ENCODE results near the gene HELZ2. TPM values are rescaled to one million over a fixed set of nuclear protein-coding genes. Genes with fewer than 3 reads are reported as not detected.
"Not testable (repeated sequence)": the region's sequence is repeated elsewhere in the genome, so short reads cannot be mapped to it uniquely, and the experiment has no call there.

HELZ2 gene
- total RNA-seq, 1 donor from 2014 or later = 12.5 TPM

DNA sequence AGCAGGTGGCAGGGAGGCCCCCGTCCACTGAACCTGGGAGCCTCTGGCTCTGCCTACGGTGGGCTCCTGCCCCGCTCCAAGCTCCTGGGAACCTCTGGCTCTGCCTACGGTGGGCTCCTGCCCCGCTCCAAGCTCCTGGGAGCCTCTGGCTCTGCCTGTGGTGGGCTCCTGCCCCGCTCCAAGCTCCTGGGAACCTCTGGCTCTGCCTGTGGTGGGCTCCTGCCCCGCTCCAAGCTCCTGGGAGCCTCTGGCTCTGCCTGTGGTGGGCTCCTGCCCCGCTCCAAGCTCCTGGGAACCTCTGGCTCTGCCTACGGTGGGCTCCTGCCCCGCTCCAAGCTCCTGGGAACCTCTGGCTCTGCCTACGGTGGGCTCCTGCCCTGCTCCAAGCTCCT, 3.0 kb downstream of the HELZ2 start:
- H3K4me1 ChIP-seq (ENCODE audit: control insufficient read depth in 3 of 3, insufficient read depth in 3 of 3, low read length in 3 of 3) = peaks cover 10 to 24% (median 11%) of the 10 kb centered on the region in 3 donors
- not testable (repeated sequence) for H3K9me3 ChIP-seq (ENCODE audit: control insufficient read depth in 3 of 3, low read length in 3 of 3); H3K27ac ChIP-seq (ENCODE audit: low read depth, low read length); H3K9ac ChIP-seq (ENCODE audit: low read depth in 1 of 3, low read length in 3 of 3); H3K36me3 ChIP-seq (ENCODE audit: control insufficient read depth in 3 of 3, insufficient read depth in 3 of 3, low read length in 3 of 3); H3K4me3 ChIP-seq (ENCODE audit: low read length in 3 of 3)
- peaks cover 11 to 32% (median 21%) of the 10 kb centered on the region in 3 donors for H3K27me3 ChIP-seq (ENCODE audit: control insufficient read depth in 3 of 3, insufficient read depth in 3 of 3, low read length in 3 of 3)

DNA sequence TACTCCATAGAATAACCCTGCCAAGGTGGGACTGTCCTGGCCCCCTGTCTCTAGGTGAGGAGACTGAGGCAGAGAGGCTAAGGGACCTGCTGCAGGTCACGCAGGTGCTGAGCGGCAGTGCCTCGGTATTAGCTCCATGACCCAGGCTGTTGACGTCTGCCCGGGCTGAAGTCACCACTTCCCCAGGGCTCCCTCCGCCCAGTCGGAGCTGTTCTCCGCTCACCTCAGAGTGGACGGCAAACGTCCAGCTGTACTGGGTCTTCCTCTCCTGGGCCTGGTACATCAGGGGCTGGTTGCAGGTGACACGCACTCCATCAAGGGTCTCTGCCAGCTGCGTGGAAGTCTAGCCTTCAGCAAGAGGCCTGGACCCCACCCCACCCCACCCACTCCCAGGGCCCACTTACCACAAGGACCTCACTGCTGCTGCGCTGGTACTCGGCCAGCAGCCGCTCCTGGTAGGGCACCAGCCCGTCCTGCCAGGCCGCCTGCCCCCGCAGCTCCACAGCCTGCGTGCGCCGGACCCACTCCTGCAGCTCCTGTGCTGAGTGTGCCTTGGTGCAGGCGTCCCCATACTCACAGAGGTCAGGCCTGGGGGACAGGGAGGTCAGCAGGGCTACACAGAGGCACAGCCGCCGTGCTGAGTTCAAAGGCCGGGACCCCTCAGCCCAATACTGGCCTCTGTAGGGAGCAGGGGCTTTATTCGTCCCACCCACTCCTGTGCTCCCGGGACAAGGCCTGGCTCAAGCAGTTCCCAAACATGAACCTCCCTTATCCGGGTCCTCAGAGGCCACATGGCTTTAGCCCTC, 3.6 kb downstream of the HELZ2 start:
- Histone ChIP-seq H3K27ac (ENCODE audit: low read depth, low read length) (no peak overlapping the region), H3K9me3 (ENCODE audit: control insufficient read depth in 3 of 3, low read length in 3 of 3) (no peaks in the 10 kb centered on the region), H3K4me3 (ENCODE audit: low read length in 3 of 3) (no peak overlapping the region), H3K4me1 (ENCODE audit: control insufficient read depth in 3 of 3, insufficient read depth in 3 of 3, low read length in 3 of 3) (peaks cover 10 to 24% (median 11%) of the 10 kb centered on the region in 3 donors), H3K27me3 (ENCODE audit: control insufficient read depth in 3 of 3, insufficient read depth in 3 of 3, low read length in 3 of 3) (peaks cover 11 to 32% (median 21%) of the 10 kb centered on the region in 3 donors), H3K9ac (ENCODE audit: low read depth in 1 of 3, low read length in 3 of 3) (no peak overlapping the region), H3K36me3 (ENCODE audit: control insufficient read depth in 3 of 3, insufficient read depth in 3 of 3, low read length in 3 of 3) (no peaks in the 10 kb centered on the region)

GRCh38 chr20:63568986-63569949, 4.8 kb downstream of the HELZ2 start:
- Histone ChIP-seq H3K9me3 (ENCODE audit: control insufficient read depth in 3 of 3, low read length in 3 of 3) (no peaks in the 10 kb centered on the region), H3K27ac (ENCODE audit: low read depth, low read length) (no peak overlapping the region), H3K9ac (ENCODE audit: low read depth in 1 of 3, low read length in 3 of 3) (no peak overlapping the region), H3K4me3 (ENCODE audit: low read length in 3 of 3) (no peak overlapping the region), H3K27me3 (ENCODE audit: control insufficient read depth in 3 of 3, insufficient read depth in 3 of 3, low read length in 3 of 3) (peaks cover 11 to 24% (median 21%) of the 10 kb centered on the region in 3 donors), H3K36me3 (ENCODE audit: control insufficient read depth in 3 of 3, insufficient read depth in 3 of 3, low read length in 3 of 3) (peaks cover 0 to 1% (median 0%) of the 10 kb centered on the region in 3 donors), H3K4me1 (ENCODE audit: control insufficient read depth in 3 of 3, insufficient read depth in 3 of 3, low read length in 3 of 3) (peaks cover 8 to 21% (median 11%) of the 10 kb centered on the region in 3 donors)

- Histone ChIP-seq H3K4me1 (ENCODE audit: control insufficient read depth in 3 of 3, insufficient read depth in 3 of 3, low read length in 3 of 3) (peaks cover 6 to 17% (median 7%) of the 10 kb centered on the region in 3 donors), H3K27ac (ENCODE audit: low read depth, low read length) (no peak overlapping the region), H3K27me3 (ENCODE audit: control insufficient read depth in 3 of 3, insufficient read depth in 3 of 3, low read length in 3 of 3) (peaks cover 10 to 20% (median 18%) of the 10 kb centered on the region in 3 donors), H3K4me3 (ENCODE audit: low read length in 3 of 3) (no peak overlapping the region), H3K36me3 (ENCODE audit: control insufficient read depth in 3 of 3, insufficient read depth in 3 of 3, low read length in 3 of 3) (peaks cover 0 to 3% (median 0%) of the 10 kb centered on the region in 3 donors), H3K9me3 (ENCODE audit: control insufficient read depth in 3 of 3, low read length in 3 of 3) (no peaks in the 10 kb centered on the region), H3K9ac (ENCODE audit: low read depth in 1 of 3, low read length in 3 of 3) (no peak overlapping the region)
Measured at GRCh38 chr20:63568170-63568981, 5.7 kb downstream of the HELZ2 start.

DNA sequence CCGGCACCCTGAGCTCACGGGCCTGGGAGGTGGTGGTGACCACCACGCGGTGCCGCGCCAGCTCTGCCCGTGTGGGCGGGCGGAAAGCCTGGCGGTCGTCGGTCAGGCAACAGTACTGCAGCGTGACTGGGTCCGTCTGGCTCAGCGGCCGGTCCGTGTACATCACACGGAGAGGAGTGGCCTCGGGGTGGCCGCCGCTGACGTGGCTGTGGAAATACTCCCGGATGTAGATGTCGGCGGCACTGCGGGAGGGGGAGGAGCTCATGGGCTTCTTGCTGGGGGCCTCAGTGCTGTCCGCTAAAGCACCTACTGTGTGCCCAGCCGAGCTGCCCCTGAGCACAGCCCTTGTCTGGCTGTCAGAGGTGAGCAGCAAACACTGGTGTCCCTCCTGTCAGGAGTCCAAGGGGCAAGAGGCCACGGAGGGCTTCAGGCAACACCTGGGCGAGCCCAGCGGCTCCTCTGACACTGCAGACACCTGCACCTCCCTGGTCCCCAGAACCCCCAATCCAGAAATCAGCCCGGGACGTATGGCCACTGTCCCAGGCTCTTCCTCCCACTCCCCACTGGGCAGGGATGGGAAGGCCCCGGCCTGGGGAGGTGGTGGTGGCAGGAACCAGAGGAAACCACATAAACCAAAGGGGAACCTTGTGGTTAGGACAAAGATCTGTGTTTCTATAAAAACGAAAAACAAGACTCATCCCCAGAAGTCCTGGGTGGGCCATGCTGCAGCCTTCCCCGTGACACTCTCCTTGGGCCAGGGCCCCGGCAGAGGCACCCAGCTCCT, 6.5 kb downstream of the HELZ2 start:
- no peak overlapping the region for H3K27ac ChIP-seq (ENCODE audit: low read depth, low read length)
- H3K36me3 ChIP-seq (ENCODE audit: control insufficient read depth in 3 of 3, insufficient read depth in 3 of 3, low read length in 3 of 3) = peaks cover 0 to 4% (median 0%) of the 10 kb centered on the region in 3 donors
- H3K9ac ChIP-seq (ENCODE audit: low read depth in 1 of 3, low read length in 3 of 3) = no peak overlapping the region
- H3K9me3 ChIP-seq (ENCODE audit: control insufficient read depth in 3 of 3, low read length in 3 of 3) = no peaks in the 10 kb centered on the region
- peaks cover 0 to 10% (median 0%) of the 10 kb centered on the region in 3 donors for H3K4me1 ChIP-seq (ENCODE audit: control insufficient read depth in 3 of 3, insufficient read depth in 3 of 3, low read length in 3 of 3)
- no peak overlapping the region for H3K4me3 ChIP-seq (ENCODE audit: low read length in 3 of 3)
- peaks cover 4 to 12% (median 11%) of the 10 kb centered on the region in 3 donors for H3K27me3 ChIP-seq (ENCODE audit: control insufficient read depth in 3 of 3, insufficient read depth in 3 of 3, low read length in 3 of 3)

DNA sequence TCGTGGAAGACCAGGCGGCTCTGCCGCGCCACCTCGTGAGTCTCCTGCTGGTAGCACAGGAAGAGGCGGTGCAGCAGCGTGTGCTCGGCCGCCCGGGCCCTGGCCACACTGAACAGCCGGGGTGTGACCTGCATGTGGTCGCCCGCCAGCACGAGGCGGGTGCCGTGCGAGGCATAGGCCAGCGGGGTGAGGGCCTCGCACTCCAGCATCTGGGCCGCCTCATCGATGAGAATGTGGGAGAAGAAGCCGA, 7.0 kb downstream of the HELZ2 start:
- Histone ChIP-seq H3K4me3 (ENCODE audit: low read length in 3 of 3) (no peak overlapping the region), H3K4me1 (ENCODE audit: control insufficient read depth in 3 of 3, insufficient read depth in 3 of 3, low read length in 3 of 3) (peaks cover 0 to 10% (median 0%) of the 10 kb centered on the region in 3 donors), H3K36me3 (ENCODE audit: control insufficient read depth in 3 of 3, insufficient read depth in 3 of 3, low read length in 3 of 3) (peaks cover 0 to 4% (median 0%) of the 10 kb centered on the region in 3 donors), H3K9me3 (ENCODE audit: control insufficient read depth in 3 of 3, low read length in 3 of 3) (no peaks in the 10 kb centered on the region), H3K9ac (ENCODE audit: low read depth in 1 of 3, low read length in 3 of 3) (no peak overlapping the region), H3K27me3 (ENCODE audit: control insufficient read depth in 3 of 3, insufficient read depth in 3 of 3, low read length in 3 of 3) (peaks cover 4 to 11% (median 7%) of the 10 kb centered on the region in 3 donors), H3K27ac (ENCODE audit: low read depth, low read length) (no peak overlapping the region)

- no peak overlapping the region for H3K9ac ChIP-seq (ENCODE audit: low read depth in 1 of 3, low read length in 3 of 3)
- H3K36me3 ChIP-seq (ENCODE audit: control insufficient read depth in 3 of 3, insufficient read depth in 3 of 3, low read length in 3 of 3) = peaks cover 0 to 4% (median 2%) of the 10 kb centered on the region in 3 donors
- H3K9me3 ChIP-seq (ENCODE audit: control insufficient read depth in 3 of 3, low read length in 3 of 3) = no peaks in the 10 kb centered on the region
- peaks cover 4 to 11% (median 4%) of the 10 kb centered on the region in 3 donors for H3K27me3 ChIP-seq (ENCODE audit: control insufficient read depth in 3 of 3, insufficient read depth in 3 of 3, low read length in 3 of 3)
- H3K27ac ChIP-seq (ENCODE audit: low read depth, low read length) = no peak overlapping the region
- H3K4me3 ChIP-seq (ENCODE audit: low read length in 3 of 3) = no peak overlapping the region
- H3K4me1 ChIP-seq (ENCODE audit: control insufficient read depth in 3 of 3, insufficient read depth in 3 of 3, low read length in 3 of 3) = peaks cover 0 to 10% (median 0%) of the 10 kb centered on the region in 3 donors
Measured at GRCh38 chr20:63566395-63567135, 7.5 kb downstream of the HELZ2 start.

GRCh38 chr20:63565699-63566335, 8.2 kb downstream of the HELZ2 start:
- Histone ChIP-seq H3K9me3 (ENCODE audit: control insufficient read depth in 3 of 3, low read length in 3 of 3) (no peaks in the 10 kb centered on the region), H3K27ac (ENCODE audit: low read depth, low read length) (no peak overlapping the region), H3K27me3 (ENCODE audit: control insufficient read depth in 3 of 3, insufficient read depth in 3 of 3, low read length in 3 of 3) (peaks cover 4 to 11% (median 4%) of the 10 kb centered on the region in 3 donors), H3K4me1 (ENCODE audit: control insufficient read depth in 3 of 3, insufficient read depth in 3 of 3, low read length in 3 of 3) (peaks cover 0 to 10% (median 0%) of the 10 kb centered on the region in 3 donors), H3K36me3 (ENCODE audit: control insufficient read depth in 3 of 3, insufficient read depth in 3 of 3, low read length in 3 of 3) (peaks cover 0 to 10% (median 3%) of the 10 kb centered on the region in 3 donors), H3K4me3 (ENCODE audit: low read length in 3 of 3) (no peak overlapping the region), H3K9ac (ENCODE audit: low read depth in 1 of 3, low read length in 3 of 3) (no peak overlapping the region)

All from skeletal muscle tissue (tissue), 4 donors.